ES-I3 (cell line): ENCODE measurements around the gene ZNF764.
"Not testable (repeated sequence)": the region's sequence is repeated elsewhere in the genome, so short reads cannot be mapped to it uniquely, and the experiment has no call there.

Experiments used
- H3K36me3 ChIP-seq: 2 replicates; pipeline ENCODE4 v1.6.1; 2013; ENCODE audit warnings: mild to moderate bottlenecking, low read length, control low read depth, moderate library complexity; ENCODE audit not compliant: insufficient read depth
- H3K4me1 ChIP-seq: 2 replicates; pipeline ENCODE4 v1.6.1; 2013; ENCODE audit warnings: mild to moderate bottlenecking, control low read depth, low read length; ENCODE audit not compliant: insufficient read depth
- H3K9ac ChIP-seq: 2 replicates; pipeline ENCODE4 v1.6.1; 2013; ENCODE audit warnings: low read depth, mild to moderate bottlenecking, low read length, moderate library complexity
- H3K9me3 ChIP-seq: 2 replicates; pipeline ENCODE4 v1.6.1; 2013; ENCODE audit warnings: mild to moderate bottlenecking, low read length, moderate library complexity; ENCODE audit not compliant: control insufficient read depth, insufficient read depth

The ZNF764 gene

GRCh38 chr16:30557957-30558788 lies at the start of gene ZNF764:
ZNF764 (minus strand) TSS chr16:30558374; CDS start chr16:30558182, 192 bp downstream.
- no peaks in the 10 kb centered on the region; the same call in 1 of the 2 replicates for H3K36me3 ChIP-seq
- no peaks in the 10 kb centered on the region for H3K4me1 ChIP-seq
- no peaks in the 10 kb centered on the region for H3K9me3 ChIP-seq
- H3K9ac ChIP-seq: peak within 1 kb of the TSS; percentile 79

DNA sequence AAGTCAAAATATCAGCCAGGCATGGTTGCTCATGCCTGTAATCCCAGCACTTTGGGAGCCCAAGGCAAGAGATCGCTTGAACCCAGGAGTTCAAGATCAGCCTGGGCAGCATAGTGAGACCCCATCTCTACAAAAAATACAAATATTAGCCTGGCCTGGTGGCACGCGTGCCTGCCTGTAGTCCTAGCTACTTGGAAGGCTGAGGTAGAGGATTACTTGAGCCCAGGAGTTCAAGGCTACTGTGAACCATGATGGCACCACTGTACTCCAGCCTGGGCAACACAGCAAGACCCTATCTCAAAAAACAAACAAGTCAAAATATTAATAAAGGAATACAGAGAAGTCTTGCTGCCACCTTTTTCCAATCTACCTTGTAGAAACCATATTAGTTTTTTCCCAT lies 47.8 kb upstream of the ZNF764 start:
- no peaks in the 10 kb centered on the region for H3K9me3 ChIP-seq
- H3K4me1 ChIP-seq: no peaks in the 10 kb centered on the region
- H3K36me3 ChIP-seq: peaks cover 7% of the 10 kb centered on the region; the same call in 1 of the 2 replicates
- no peak overlapping the region for H3K9ac ChIP-seq

- no peaks in the 10 kb centered on the region for H3K4me1 ChIP-seq
- H3K36me3 ChIP-seq: peaks cover 7% of the 10 kb centered on the region; the same call in 1 of the 2 replicates
- H3K9ac ChIP-seq: no peak overlapping the region
- H3K9me3 ChIP-seq: no peaks in the 10 kb centered on the region
These were observed 47.0 kb upstream of the ZNF764 start for GRCh38 chr16:30605158-30605557.

DNA sequence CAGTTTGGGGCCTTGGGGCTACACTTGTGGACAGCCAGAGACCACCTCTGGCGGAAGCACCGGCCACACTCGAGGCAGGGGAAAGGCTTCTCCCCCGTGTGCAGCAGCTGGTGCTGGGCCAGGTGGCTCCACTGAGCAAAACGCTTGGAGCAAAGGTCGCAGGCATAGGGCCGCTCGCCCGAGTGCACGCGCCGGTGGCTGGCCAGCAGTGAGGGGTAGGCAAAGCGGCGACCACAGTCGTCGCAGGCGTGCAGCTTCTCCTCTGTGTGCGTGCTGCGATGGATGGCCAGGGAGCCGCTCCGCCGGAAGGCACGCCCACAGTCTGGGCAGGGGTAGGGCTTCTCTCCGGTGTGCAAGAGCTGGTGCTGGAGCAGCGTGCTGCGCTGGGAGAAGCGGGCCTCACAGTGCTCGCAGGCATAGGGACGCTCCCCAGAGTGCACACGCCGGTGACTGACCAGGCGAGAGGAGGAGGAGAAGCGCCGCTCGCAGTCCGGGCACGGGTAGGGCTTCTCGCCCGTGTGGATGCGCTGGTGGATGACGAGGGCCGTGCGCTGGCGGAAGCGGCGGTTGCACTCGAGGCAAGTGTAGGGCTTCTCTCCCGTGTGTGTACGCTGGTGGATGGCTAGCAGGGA lies 46.3 kb upstream of the ZNF764 start:
- Histone ChIP-seq H3K4me1 (no peaks in the 10 kb centered on the region), H3K9ac (no peak overlapping the region), H3K9me3 (no peaks in the 10 kb centered on the region), H3K36me3 (peaks cover 7% of the 10 kb centered on the region; the same call in 1 of the 2 replicates)

DNA sequence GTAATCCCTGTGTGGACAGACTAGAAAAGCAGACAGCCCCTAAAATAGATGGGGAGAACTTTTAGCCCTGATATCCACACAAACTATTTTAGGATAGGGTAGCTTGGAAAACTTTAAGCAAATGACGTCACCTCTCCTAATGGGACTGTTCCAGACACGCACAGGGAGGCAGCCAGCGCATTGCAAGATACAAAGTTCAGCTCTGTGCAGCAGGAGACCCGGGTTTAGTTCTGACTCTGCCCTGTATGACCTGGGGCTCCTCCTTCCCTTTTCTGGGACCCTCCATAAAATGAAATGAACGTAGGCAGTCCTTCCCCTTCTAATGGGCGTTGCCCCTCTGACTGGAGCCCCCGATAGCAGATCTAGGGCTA lies 45.8 kb upstream of the ZNF764 start:
- Histone ChIP-seq H3K9ac (no peak overlapping the region), H3K36me3 (peaks cover 7% of the 10 kb centered on the region; the same call in 1 of the 2 replicates), H3K4me1 (no peaks in the 10 kb centered on the region), H3K9me3 (no peaks in the 10 kb centered on the region)

DNA sequence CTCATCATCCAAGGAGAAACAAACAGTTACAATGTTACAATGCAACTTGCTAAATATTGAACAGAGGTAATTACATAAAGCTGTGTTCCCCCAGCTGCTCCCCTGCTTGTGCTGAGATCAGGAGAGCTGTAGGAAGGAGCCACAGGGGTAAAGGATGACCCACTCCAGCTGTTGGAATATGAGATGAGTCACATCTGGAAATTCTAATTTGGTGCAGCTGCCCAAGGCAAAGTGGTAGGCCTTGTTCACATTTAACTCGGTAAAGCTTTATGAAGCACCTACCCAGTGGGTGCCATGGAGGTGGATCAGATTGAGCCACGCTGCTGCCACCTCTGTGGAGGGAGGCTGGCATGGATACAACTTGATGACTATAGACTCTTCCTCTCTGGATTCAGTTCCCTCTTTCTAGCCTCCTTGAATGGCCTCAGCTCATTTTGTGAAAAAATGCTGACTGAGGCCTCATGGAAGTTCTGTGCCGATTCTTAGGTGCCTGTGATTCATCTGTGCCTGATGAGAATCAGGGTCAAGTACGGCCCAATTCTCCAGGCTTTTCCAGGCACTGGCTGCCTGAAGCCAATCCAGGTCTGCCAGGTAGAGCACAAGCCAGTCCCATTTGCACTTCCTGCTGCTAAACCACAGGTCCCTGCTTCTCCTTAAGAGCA lies 44.6 kb upstream of the ZNF764 start:
- H3K4me1 ChIP-seq: no peaks in the 10 kb centered on the region
- H3K36me3 ChIP-seq: peaks cover 2% of the 10 kb centered on the region; the same call in 1 of the 2 replicates
- no peak overlapping the region for H3K9ac ChIP-seq
- H3K9me3 ChIP-seq: no peaks in the 10 kb centered on the region

DNA sequence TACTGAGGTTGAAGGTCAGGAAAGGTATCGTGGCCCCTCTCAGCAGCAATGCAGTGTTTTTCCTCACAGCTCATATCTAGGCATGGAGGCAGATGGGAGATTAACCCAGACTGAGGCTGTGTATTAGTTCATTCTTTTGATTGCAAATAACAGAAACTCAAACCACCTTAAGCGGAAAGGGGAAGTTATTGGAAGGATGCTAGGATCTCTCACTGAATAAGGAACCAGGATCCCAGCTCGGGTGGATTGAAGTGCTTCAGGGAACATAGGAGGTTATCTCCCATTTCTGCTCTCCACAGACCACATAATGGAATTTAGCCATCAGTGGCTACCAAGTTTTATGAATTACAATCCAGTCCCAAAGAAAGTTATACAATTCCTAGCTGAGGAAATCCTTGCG lies 43.8 kb upstream of the ZNF764 start:
- Histone ChIP-seq H3K36me3 (no peaks in the 10 kb centered on the region; the same call in 1 of the 2 replicates), H3K9ac (no peak overlapping the region), H3K4me1 (no peaks in the 10 kb centered on the region), H3K9me3 (no peaks in the 10 kb centered on the region)

GRCh38 chr16:30600929-30601328 lies 42.8 kb upstream of the ZNF764 start:
- no peaks in the 10 kb centered on the region; the same call in 1 of the 2 replicates for H3K36me3 ChIP-seq
- H3K4me1 ChIP-seq: no peaks in the 10 kb centered on the region
- H3K9me3 ChIP-seq: no peaks in the 10 kb centered on the region
- no peak overlapping the region for H3K9ac ChIP-seq

DNA sequence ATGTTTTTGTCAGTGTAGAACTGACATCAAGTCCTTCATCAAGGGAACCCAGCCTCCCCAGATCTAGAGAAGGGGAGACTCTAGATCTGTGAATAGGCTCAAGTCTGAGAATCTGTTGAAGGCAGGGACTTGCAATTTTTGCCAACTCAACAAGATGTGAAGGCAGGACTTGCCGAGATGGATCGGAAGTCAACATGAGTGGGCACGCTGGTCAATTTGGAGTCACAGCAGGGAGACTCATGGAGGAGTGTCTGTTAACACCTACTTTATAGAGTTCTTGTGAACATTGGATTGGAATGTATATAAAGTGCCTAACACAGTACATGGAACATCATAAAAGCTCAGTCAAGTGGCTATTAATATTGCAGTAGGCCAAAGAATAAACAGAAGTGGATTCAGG lies 42.0 kb upstream of the ZNF764 start:
- Histone ChIP-seq H3K9me3 (no peaks in the 10 kb centered on the region), H3K4me1 (no peaks in the 10 kb centered on the region), H3K9ac (no peak overlapping the region), H3K36me3 (no peaks in the 10 kb centered on the region; the same call in 1 of the 2 replicates)

DNA sequence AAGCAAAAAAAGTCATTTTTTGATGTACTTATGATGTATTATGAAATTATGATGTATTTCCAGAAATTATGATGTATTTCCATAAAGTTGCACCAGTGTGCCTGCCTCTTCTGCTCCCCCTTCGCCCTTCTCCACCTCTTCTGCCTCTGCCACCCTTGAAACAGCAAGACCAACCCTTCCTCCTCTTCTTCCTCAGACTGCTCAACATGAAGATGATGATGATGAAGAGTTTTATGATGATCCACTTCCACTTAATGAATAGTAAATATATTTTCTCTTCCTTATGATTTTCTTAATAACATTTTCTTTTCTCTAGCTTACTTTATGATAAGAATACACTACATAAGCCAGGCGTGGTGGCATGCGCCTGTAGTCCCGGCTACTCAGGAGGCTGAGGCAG lies 34.7 kb upstream of the ZNF764 start:
- no peaks in the 10 kb centered on the region for H3K4me1 ChIP-seq
- H3K36me3 ChIP-seq: no peaks in the 10 kb centered on the region
- H3K9me3 ChIP-seq: no peaks in the 10 kb centered on the region
- H3K9ac ChIP-seq: no peak overlapping the region

DNA sequence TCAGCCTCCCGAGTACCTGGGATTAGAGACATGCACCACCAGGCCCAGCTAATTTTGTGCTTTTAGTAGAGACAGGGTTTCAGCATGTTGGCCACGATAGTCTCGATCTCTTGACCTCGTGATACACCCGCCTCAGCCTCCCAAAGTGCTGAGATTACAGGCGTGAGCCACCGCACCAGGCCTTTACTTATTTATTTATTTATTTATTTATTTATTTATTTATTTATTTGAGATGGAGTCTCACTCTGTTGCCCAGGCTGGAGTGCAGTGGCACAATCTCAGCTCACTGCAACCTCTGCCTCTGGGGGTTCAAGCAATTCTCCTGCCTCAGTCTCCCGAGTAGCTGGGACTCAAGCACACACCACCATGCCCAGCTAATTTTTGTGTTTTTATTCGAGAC lies 32.7 kb upstream of the ZNF764 start:
- H3K9me3 ChIP-seq, H3K4me1 ChIP-seq, H3K9ac ChIP-seq, H3K36me3 ChIP-seq: not testable (repeated sequence)

DNA sequence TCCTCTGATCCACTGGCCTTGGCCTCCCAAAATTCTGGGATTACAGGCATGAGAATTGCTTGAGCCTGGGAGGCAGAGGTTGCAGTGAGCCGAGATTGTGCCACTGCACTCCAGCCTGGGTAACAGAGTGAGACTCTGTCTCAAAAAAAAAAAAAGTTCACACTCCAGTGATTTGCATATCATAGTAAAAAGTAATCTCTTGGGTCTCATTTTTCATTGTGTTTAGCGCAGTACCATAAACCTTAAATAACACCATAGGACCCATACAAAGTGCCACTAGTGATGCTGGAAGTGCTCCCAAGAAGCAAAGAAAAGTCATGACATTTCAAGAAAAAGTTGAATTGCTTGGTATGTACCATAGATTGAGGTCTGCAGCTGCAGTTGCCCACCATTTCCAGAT lies 31.4 kb upstream of the ZNF764 start:
- H3K36me3 ChIP-seq, H3K9me3 ChIP-seq, H3K4me1 ChIP-seq, H3K9ac ChIP-seq: not testable (repeated sequence)

DNA sequence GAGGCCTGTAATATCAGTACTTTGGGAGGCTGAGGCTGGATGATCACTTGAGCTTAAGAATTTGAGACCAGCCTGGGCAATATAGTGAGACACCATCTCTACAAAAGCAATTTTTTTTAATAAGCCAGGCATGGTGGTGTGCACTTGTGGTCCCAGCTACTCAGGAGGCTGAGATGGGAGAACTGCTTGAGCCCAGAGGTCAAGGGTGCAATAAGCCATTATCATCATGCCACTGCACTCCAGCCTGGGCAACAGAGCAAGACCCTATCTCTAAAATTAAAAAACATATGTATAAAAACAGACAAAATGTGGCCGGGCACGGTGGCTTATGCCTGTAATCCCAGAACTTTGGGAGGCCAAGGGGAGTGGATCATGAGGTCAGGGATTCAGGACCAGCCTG lies 30.5 kb upstream of the ZNF764 start:
- H3K36me3 ChIP-seq: no peaks in the 10 kb centered on the region
- no peaks in the 10 kb centered on the region for H3K9me3 ChIP-seq
- no peaks in the 10 kb centered on the region for H3K4me1 ChIP-seq
- H3K9ac ChIP-seq: no peak overlapping the region

GRCh38 chr16:30585400-30586191 lies 27.4 kb upstream of the ZNF764 start, which contains the start of gene ZNF785:
ZNF785 (minus strand) TSS chr16:30585697; CDS start chr16:30585611, 86 bp downstream.
- Histone ChIP-seq H3K36me3 (no peaks in the 10 kb centered on the region; the same call in 1 of the 2 replicates), H3K4me1 (no peaks in the 10 kb centered on the region), H3K9ac (peak within 1 kb of the TSS; percentile 87), H3K9me3 (no peaks in the 10 kb centered on the region)
